ENCODE results near the gene ITM2B. TPM values are rescaled to one million over a fixed set of nuclear protein-coding genes. Genes with fewer than 3 reads are reported as not detected.

Gene ITM2B
- total and polyA plus RNA-seq, 12 donors = 229 to 1,235 (median 697) TPM

- intact Hi-C loops (cut with DNase I) = loop anchor here in 1 of 2 donors (10.0 kb wide), 1 partner anchor 52 kb away; no protein-coding TSS in a partner anchor
- no peak for DNase-seq
Measured at GRCh38 chr13:48242677-48243076, 9.7 kb downstream of the ITM2B start.

GRCh38 chr13:48244159-48244558 lies 11.2 kb downstream of the ITM2B start:
- no peaks in the 10 kb centered on the region for H3K9me3 ChIP-seq (replicated peaks in 1 of 3)
- intact Hi-C loops (cut with DNase I) = loop anchor here in 1 of 2 donors (10.0 kb wide), 1 partner anchor 51 kb away; no protein-coding TSS in a partner anchor
- H3K27ac ChIP-seq = no peak overlapping the region
- TF ChIP-seq POLR2A (IDR thresholded peaks at IDR 0.05) (no peak), CTCF (IDR thresholded peaks at IDR 0.05) (no peak)
- peaks cover 0 to 4% of the 10 kb centered on the region in 2 donors for H3K36me3 ChIP-seq (replicated peaks in 1 of 2)
- H3K4me1 ChIP-seq (replicated peaks in 1 of 2) = peaks cover 17 to 95% of the 10 kb centered on the region in 2 donors
- H3K4me3 ChIP-seq = no peak overlapping the region
- WGBS, 4 donors = 86 to 97% (median 89%) methylated on average over 1 of the region's 1 CpG
- no peak for DNase-seq
- H3K27me3 ChIP-seq = no peaks in the 10 kb centered on the region

More at GRCh38 chr13:48242677-48243076, 9.7 kb downstream of the ITM2B start:
- H3K4me3 ChIP-seq = no peak overlapping the region
- H3K4me1 ChIP-seq (replicated peaks in 1 of 2) = peaks cover 14 to 95% of the 10 kb centered on the region in 2 donors
- H3K27ac ChIP-seq = no peak overlapping the region
- peaks cover 0 to 4% of the 10 kb centered on the region in 2 donors for H3K36me3 ChIP-seq (replicated peaks in 1 of 2)
- no peaks in the 10 kb centered on the region for H3K9me3 ChIP-seq (replicated peaks in 1 of 3)
- H3K27me3 ChIP-seq = no peaks in the 10 kb centered on the region
- WGBS, 4 donors = 85 to 95% (median 89%) methylated on average over 1 of the region's 1 CpG
- TF ChIP-seq POLR2A (IDR thresholded peaks at IDR 0.05) = no peak
- TF ChIP-seq CTCF (IDR thresholded peaks at IDR 0.05) = no peak

- H3K36me3 ChIP-seq (replicated peaks in 1 of 2) = peaks cover 0 to 4% of the 10 kb centered on the region in 2 donors
- intact Hi-C loops (cut with DNase I) = loop anchor here in 1 of 2 donors (10.0 kb wide), 1 partner anchor 49 kb away; no protein-coding TSS in a partner anchor
- no peak overlapping the region for H3K4me3 ChIP-seq
- no peaks in the 10 kb centered on the region for H3K9me3 ChIP-seq (replicated peaks in 1 of 3)
- H3K27ac ChIP-seq = no peak overlapping the region
- peaks cover 15 to 84% of the 10 kb centered on the region in 2 donors for H3K4me1 ChIP-seq (replicated peaks in 1 of 2)
- no peaks in the 10 kb centered on the region for H3K27me3 ChIP-seq
- WGBS, 4 donors = 20 to 27% (median 26%) methylated on average over 2 of the region's 2 CpGs
- TF ChIP-seq POLR2A (IDR thresholded peaks at IDR 0.05) (no peak), CTCF (IDR thresholded peaks at IDR 0.05) (no peak)
- DNase-seq = no peak
Measured at GRCh38 chr13:48246102-48246501, 13.1 kb downstream of the ITM2B start.

GRCh38 chr13:48249018-48249417 lies 16.0 kb downstream of the ITM2B start:
- no peaks in the 10 kb centered on the region for H3K36me3 ChIP-seq (replicated peaks in 1 of 2)
- H3K4me3 ChIP-seq = no peak overlapping the region
- DNase-seq = no peak
- H3K27me3 ChIP-seq = no peaks in the 10 kb centered on the region
- WGBS, 4 donors = 86 to 92% (median 91%) methylated on average over 2 of the region's 2 CpGs
- H3K27ac ChIP-seq = no peak overlapping the region
- no peaks in the 10 kb centered on the region for H3K9me3 ChIP-seq (replicated peaks in 1 of 3)
- H3K4me1 ChIP-seq (replicated peaks in 1 of 2) = peaks cover 28 to 80% of the 10 kb centered on the region in 2 donors
- TF ChIP-seq POLR2A (IDR thresholded peaks at IDR 0.05) = no peak
- TF ChIP-seq CTCF (IDR thresholded peaks at IDR 0.05) = no peak
- intact Hi-C loops (cut with DNase I) = loop anchor here in 1 of 2 donors (10.0 kb wide), 1 partner anchor 46 kb away; no protein-coding TSS in a partner anchor

Data from adrenal gland (tissue), 12 donors.